ENCODE measurements around the gene ALKBH2.

ALKBH2 gene

DNA sequence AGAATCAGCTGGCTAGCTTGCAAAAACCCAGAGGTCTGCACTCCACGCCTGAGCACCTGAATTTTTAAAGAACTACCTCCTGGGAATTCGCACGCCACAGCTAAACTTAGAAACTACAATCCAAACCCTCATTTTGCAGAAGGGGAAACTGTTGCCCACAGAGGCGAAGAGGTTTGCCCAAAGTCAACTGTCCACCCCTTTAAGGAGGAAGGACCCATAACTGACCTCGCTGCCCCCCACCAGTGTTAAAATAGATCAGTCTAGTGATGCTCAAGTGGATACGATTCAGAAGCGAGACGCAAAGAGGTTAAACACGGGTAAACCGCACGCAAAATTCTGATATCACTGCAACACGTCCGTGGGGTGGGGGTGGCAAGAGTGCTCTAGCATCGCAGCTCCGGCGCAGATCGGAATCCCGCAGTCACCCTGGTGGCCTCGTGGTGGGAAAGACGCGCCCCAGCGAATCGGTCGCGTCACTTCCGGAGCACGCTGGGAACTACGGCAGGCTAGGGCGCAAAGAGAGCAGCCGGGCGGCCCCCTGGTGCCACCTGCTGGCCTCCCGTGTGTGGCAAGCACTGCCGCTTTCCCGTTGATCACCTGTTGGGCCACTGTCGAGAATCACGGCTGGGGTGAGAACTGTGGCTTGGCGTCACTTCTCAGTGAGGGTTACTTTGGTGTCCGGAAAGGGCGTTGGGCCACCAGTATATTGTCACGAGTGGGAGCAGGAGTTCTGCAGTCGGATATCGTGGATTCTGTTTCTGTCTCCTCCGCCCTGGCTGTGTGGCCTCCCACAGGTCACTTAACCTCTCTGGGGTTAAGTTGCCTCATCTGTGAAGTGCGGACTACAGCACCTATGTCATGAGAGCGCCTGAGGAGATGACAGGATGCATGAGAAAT lies at the start of gene ALKBH2:
Gene ALKBH2, minus strand, starts transcription at position 451 of the 897 bp plus-strand sequence. CDS start 686 bp downstream, outside the sequence.
- peak; percentile 90 for DNase-seq

DNA sequence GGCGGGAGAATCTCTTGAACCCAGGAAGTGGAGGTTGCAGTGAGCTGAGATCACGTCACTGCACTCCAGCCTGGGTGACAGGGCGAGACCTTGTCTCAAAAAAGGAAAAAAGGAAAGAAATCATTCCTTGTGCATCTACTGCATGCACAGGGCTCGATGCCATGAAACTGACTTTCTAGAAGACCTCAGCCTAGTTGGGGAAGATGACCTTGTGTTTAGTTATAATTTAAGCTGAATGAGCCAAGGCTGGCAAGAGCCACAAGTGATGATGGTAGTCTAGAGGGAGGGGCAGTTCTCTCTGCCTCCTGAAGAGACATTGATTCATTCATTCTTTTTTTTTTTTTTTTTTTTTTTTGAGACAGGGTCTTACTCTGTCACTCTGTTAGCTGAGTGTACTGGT lies 47.3 kb upstream of the ALKBH2 start:
- DNase-seq, result no peak

DNA sequence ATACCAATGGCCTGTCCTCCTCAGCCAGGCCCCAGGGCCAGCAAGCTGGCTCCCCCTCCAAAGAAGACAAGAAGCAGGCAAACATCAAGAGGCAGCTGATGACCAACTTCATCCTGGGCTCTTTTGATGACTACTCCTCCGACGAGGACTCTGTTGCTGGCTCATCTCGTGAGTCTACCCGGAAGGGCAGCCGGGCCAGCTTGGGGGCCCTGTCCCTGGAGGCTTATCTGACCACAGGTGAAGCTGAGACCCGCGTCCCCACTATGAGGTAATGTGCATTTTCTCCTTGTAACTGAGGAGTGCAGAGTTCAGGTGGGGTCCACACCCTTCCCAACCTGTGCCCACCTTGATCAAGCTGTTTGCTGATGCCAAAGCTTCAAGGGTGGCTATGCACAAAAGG lies 46.5 kb upstream of the ALKBH2 start:
- no peak for DNase-seq

DNA sequence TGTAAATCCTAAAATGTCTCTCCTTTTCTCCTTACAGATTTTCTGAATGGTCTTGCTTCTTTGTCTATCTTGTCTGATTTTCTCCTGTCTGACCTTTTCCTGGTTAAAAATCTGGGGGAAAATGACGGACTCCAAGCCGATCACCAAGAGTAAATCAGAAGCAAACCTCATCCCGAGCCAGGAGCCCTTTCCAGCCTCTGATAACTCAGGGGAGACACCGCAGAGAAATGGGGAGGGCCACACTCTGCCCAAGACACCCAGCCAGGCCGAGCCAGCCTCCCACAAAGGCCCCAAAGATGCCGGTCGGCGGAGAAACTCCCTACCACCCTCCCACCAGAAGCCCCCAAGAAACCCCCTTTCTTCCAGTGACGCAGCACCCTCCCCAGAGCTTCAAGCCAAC lies 46.1 kb upstream of the ALKBH2 start:
- no peak for DNase-seq

DNA sequence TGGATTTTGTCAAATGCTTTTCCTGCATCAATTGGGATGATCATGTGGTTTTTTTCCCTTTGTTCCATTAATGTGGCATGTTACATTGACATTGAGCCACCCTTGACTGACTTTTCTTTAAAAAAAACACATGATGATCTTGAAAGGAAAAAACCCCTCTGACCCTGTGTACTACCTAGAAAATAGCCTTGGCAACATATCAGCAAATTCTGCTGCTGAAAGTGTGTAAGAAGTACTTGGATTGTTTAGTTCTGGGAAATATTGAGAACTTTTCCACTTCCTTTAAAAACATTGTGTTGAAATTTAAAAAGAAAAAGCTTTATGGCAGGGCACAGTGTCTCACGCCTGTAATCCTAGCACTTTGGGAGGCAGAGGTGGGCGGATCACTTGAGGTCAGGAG lies 43.8 kb upstream of the ALKBH2 start:
- DNase-seq, result no peak

DNA sequence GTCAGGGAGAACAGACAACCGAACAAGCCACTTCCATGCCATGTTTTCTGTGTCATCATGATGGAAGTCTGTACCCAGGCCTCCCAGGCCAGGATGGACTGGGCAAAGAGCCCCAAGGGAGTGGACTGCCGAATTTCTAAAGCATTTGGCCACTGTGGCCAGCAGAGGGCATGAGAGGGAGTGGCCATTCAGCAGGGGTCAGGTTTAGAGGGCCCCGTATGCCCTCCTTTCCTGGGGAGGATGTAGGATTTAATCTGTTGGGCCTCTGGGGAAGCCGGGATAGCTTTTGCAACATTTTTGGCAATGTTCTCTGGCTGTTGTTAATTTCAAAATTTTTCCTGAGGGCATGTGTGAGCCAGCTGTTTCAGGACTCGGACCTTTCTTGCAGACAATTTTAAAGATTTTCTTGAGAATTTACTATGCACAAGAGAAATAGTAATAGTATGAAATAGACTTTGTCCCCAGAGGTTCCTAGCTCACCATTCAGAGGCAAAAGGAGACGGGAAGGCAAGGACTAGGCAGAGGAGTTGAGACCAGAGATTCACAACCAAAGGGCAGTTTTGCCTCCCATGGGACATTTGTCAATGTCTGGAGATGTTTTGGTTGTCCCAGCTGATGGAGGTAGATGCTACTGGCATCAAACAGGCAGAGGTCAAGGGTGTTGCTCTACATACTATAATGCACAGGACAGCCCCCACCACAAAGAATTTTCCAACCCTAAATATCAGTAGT lies 41.1 kb upstream of the ALKBH2 start:
- DNase-seq, result no peak

DNA sequence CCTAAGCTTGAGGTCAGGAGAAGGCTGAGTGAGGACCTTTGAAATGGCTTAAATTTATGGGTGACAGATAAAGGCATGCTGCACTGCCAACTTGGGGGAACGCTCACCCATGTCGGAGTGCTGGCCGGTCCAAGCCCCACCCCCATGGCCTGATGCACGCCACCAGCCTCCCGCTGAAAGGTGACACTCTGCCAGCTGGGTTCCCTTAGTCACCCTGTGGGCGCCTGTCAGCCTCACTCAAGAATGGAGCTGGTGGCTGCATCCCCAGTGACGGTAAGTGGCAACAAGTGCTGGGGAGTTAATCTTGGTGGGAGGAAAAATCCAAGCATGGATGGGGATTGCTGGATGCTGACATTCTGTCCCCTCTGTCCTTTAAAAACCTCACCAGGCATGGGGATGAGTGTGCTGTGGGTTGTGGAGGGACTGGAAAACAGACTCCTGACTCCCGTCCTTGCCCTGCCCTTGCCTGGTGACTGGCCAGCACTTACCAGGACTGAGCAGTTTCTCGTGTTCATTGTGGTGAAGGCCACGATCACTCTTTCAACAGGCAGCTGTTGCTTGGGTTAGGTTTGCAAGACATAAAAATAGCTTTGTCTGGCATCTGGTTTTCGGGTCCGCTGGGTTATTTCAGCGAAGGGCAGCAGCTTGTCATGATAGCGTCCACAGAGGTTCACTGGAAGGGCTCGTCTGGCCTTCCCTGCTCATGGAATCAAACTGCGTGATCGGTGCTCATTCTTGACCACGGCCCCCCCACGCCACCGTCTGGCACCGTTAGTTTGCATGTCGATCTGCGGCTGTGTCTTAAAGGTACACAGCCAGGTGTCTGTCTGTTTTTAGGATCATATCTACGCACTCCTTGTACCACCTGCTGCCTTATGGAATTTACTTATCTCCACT lies 38.1 kb upstream of the ALKBH2 start:
- DNase-seq, result no peak

DNA sequence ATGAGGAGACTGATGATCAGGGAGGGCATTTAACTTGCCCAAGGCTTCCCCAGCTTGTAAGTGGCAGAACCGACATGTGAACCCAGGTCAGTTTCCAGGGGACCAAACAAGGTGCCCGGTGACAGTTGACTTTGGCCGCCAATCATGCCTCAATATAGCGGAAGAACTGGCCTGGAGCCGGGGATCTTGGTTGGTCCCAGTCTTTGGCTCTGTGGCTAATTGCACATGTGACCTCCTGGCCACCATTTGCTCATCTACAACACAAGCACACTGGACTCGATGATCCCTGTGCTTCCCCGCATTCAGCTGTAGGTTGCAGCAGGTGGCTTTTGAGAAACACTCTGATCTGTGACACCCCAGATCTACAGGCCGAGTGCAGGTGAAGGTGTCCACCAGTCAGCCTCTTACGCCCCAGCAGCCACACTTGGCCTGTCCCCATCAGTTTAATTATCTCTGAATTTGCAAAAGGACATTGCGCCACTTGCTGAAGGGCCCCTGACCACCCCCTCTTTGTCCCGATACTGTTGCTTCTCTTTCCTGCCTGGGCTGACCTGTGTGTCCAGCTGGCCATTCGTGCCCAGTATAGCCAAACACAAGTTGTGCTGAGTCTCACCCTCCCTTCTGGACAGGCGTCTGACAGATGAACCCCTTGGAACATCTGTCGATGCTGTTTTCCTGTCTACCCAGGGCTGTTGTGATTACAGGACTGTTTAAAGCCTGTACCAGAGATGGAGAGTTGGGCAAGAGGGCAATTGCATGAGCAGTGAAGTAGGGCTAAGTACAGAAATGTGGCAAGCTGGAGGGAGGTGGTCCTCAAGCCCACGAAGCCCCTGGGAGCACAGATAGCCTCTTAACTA lies 37.3 kb upstream of the ALKBH2 start:
- DNase-seq, result no peak

DNA sequence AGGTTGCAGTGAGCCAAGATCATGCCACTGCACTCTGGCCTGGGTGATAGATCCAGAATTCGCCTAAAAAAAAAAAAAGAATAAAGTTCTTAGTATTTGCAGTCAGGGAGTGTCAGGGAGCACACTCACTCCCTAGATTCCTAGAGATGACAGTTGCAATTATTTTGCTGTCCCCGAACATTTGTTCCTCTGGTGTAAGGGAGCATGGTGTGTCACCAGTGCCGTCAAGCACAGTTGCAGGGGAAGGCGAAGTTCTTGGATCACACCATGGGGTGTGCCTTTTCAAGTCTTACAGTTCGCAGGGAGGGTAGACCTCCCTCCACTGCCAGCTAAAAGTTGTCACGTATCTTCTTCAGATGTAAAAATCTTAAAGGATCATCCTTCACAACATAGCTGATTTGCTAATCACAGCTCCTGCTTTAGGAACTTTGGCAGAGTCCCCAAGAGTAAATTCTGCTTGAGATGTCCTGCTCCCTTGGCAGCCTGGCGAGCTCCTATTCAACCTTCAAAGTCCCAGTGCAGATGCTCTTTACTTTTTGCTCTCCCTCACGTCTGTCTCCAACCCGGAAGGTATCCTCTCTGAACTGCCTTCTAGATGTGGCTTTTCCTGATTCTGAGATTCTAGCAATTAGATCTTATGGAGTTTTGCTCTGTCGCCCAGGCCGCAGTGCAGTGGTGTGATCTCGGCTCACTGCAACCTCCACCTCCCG lies 34.4 kb upstream of the ALKBH2 start:
- no peak for DNase-seq

DNA sequence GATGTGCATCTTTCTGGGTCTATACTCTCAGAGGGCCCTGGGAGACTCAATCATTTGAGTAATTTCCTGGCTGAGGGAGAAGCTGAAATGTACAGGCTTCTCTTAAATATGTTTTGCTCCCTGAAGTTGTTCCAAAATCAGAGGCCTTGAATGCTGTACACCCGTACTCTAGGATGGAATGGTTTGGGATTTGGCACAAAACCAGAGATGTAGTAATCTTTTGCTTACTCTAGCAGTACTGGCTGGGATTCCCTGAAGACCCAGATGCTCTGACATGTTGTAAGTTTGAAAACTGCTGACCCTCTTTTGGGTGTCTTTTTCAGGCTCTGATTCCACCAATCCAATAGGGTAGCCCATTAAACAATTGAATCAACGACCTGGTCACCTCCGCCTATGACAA lies 33.5 kb upstream of the ALKBH2 start:
- DNase-seq, result no peak

DNA sequence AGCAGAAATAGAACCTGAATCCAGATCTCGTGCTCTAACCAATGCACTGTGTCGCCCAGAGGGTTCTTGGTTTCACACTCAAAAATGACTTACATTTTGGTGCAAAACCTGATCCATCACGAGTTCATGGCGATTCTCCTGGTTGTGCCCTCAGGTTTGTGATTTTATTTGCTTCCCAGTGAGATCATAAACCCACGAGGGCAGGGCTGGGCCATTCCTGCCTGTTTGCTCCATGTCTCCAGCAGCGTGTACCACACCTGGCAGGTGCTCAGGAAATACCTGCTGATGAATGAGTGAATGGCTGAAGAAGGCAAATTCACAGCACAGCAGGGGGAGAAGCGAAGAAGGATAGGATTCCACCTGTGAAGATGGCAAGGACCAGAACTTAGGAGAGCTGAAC lies 32.5 kb upstream of the ALKBH2 start:
- no peak for DNase-seq

DNA sequence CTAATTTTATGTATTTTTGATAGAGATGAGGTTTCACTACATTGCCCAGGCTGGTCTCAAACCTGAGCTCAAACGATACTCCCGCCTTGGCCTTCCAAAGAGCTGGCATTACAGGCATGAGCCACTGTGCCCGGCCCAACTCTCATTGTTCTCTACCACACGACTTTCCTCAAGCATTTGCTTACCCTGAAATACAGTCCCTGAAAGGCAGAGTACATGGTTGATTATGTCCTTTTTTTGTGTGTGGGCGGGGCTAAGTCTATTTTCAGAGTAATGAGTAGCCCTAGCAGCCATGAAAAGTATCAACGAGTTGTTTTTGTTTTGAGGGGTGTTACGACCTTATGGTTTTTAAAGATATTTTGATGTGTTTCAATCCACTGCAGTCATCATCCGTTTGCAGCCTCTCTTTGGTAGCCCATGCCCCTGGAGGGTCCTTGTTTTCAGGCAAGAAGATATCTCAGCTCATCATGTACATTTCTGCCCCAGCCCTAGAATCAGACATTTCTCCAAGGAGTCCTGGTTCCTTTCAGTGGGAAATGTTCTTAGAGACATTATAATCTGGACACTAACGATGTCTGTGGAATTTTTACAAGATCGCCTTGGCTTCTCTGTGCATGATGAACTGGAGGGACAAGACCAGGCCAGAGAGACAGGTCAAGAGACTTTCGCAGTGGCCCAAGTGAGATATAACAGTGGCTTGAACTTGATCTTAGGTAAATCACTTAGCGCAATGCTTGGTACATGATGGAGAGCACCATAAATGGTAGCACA lies 31.8 kb upstream of the ALKBH2 start:
- DNase-seq, result no peak

DNA sequence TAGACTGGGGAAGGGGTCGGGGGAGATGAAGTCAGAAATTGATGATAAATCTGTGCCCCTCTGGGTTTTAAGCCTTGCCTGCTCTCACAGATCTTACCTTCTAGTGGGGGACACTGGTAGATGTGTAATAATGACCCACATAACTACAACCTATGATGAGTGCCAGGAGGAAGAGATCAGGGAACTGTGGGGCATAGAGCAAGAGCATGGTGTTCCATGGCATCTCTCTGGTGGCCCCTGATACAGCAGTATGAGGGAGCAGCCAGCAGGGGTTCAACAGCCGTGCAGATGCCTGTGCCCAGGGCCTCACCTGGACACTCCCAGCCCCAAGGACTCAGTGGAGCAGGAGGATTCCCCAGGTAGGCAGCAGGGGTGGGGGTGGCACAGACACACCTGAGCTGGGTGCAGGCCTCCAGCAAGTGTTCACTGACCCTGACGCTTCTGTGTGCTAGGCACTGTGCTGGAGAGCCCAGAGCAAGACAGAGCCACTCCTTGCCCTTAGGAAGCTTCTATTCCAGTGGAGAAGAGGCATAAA lies 28.1 kb upstream of the ALKBH2 start:
- no peak for DNase-seq

DNA sequence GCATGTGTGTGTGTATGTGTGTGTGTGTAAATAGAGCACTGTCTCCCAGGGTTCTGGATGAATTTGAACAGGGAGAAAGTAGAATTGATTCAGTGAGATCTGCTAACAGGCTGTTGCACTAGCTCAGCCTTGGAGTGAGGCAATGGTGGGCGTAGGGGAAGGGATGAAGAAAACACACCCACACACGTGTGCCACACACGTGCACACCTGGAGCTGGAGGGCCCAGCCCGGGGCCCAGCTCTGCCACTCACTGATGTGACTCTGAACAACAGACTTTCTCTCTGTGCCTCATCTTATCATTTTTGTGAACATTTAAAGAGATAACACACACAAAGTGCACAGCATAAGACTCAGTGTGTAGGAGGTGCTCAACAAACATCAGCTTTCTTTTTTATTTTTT lies 27.3 kb upstream of the ALKBH2 start:
- DNase-seq, result no peak

DNA sequence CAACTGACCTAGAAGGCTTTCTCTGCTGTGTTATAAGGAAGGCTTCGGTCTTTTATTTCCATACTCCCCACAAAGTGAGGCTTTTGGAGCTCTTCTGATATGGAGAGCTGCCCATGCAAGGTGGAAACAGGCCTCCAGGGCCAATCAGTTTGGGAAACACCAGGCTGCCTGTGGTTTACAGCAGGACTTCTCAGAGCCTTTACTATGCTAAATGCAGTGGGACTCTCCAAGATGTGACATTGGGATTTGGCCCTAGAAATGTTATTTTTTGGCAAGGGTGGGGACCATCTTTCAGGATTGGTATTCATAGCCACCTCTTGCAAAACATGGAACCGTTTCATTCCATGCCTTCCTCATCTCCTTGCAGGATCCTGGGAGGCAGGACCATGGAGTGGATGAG lies 26.8 kb upstream of the ALKBH2 start:
- DNase-seq, result no peak

DNA sequence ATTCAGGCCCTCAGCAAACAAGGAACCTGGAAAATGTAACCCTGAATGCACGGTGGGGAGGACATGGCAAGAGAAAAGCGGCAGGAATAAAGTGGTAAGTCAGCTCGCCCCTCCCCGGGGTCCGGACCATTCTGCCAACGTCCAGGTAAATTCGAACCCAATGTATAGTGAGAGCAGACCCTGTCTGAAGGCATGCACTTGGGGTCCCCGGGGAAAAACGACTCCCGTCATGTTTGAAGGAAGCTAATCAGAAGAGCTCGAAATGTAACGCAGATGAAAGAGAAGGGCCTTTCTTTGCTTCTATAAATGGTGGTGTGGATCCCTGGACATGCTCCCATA lies 23.3 kb upstream of the ALKBH2 start:
- no peak for DNase-seq

DNA sequence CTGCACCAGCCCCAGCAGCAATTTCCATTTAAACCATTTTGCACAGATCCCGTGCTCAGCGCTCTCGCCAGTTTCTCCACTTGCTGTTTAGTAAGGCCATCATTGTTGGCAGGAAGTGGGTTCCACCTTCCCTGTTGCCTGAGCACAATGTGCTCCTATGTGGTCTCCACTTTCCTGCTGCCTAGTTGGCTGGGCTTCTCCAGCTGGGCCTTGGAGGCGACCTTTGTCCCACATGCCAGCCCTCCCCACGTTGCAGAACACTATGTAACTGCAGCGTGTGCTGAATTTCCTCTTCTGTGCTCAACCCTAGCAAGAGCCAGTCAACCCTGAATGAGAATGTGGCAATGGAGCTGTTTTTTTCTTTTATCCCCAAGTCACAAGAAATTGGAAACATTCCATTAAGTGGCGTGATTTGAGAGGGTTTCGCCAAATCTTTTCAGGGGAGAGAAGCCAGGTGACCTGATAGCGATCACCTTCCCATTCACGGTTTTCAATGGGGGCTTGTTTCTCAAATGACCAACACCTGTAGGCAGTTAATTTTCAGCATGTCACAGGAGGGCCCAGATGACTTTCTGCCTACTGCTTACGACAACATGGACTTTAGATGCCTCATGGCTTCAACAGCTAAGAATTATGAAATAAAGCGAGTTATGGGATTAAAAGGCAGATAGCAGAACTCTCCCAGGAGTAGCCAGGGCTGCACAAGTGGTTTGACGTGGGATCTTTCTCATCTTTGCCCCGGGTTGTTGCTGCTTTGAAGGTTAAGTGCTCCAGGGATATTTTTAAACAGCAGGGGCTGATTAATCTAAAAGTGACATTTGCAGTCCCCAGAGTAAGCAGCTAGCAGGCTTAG lies 22.7 kb upstream of the ALKBH2 start, which contains the start of gene ACACB:
Gene ACACB, plus strand, starts transcription at position 830 of the 853 bp plus-strand sequence. CDS start 22,819 bp downstream, outside the sequence.
- no peak for DNase-seq

DNA sequence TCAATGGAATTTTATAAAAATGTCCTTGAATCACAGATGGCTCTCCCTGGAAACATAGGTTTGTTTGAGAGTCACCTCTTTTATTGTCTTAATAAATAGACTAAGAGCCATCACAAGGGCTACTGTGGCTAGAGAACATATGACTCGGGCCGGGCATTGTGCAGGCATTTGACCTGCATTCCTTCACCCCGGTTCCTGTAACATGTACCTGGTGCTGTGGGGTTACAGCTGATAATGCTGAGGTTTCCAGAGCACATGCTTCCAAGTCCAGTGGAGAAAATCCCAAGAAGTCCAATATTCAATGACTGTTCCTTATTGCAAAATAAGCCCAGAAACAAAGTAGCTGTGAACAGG lies 22.1 kb upstream of the ALKBH2 start:
- DNase-seq, result no peak

DNA sequence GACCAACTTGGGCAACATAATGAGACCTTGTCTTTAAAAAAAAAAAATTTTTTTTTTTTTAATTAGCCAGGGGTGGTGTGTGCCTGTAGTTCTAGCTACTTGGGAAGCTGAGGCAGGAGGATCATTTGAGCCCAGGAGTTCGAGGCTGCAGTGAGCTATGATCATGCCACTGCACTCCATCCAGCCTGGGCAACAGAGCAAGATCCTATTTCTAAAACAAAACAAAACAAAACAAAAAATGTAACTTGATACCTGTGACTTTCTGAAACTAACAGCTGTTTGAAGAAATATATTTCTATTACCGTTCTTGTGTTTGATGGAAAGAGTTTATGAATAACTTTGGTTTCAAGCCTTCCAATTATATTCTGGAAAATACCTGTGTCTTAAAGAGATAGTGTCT lies 21.4 kb upstream of the ALKBH2 start:
- no peak for DNase-seq

Measured in fibroblast of upper back skin (primary cell).